PFSK-1 (cell line): Measurements from ENCODE around the gene TMEM129.

Source experiments
- FOXP2 ChIP-seq: optimal IDR thresholded peaks from 2 replicates; pipeline ENCODE3; 2011; ENCODE audit warnings: borderline replicate concordance, control low read depth, inconsistent platforms; ENCODE audit not compliant: insufficient read depth; ENCODE audit errors: extremely low read length, extremely low read depth
- POLR2AphosphoS5 ChIP-seq: IDR thresholded peaks from 2 replicates; pipeline ENCODE4 v1.6.1; 2012; ENCODE audit warnings: low read depth, mild to moderate bottlenecking, control low read depth, low read length, moderate library complexity
- SIN3A ChIP-seq: IDR thresholded peaks from 2 replicates; pipeline ENCODE4 v1.6.1; 2012; ENCODE audit warnings: mild to moderate bottlenecking, low read length, moderate library complexity, borderline replicate concordance; ENCODE audit not compliant: insufficient read depth
- TAF1 ChIP-seq: IDR thresholded peaks from 2 replicates; pipeline ENCODE4 v1.6.1; 2012; ENCODE audit warnings: low read length, control low read depth, borderline replicate concordance; ENCODE audit not compliant: insufficient read depth
- TF ChIP-seq, protein P1 (sequence below), 2 experiments: IDR thresholded peaks; 2 replicates each; pipeline versions ENCODE4 v1.6.1 to v1.8.0; 2011 to 2012; ENCODE audit warnings: low read depth in 2 of 2, low read length in 2 of 2, control low read depth in 1 of 2, inconsistent platforms in 1 of 2, mild to moderate bottlenecking in 1 of 2, moderate library complexity in 1 of 2; ENCODE audit not compliant: insufficient read depth in 1 of 2

Gene TMEM129

GRCh38 chr4:1675802-1676137, 45.4 kb downstream of the TMEM129 start:
- TF ChIP-seq, protein P1, sequence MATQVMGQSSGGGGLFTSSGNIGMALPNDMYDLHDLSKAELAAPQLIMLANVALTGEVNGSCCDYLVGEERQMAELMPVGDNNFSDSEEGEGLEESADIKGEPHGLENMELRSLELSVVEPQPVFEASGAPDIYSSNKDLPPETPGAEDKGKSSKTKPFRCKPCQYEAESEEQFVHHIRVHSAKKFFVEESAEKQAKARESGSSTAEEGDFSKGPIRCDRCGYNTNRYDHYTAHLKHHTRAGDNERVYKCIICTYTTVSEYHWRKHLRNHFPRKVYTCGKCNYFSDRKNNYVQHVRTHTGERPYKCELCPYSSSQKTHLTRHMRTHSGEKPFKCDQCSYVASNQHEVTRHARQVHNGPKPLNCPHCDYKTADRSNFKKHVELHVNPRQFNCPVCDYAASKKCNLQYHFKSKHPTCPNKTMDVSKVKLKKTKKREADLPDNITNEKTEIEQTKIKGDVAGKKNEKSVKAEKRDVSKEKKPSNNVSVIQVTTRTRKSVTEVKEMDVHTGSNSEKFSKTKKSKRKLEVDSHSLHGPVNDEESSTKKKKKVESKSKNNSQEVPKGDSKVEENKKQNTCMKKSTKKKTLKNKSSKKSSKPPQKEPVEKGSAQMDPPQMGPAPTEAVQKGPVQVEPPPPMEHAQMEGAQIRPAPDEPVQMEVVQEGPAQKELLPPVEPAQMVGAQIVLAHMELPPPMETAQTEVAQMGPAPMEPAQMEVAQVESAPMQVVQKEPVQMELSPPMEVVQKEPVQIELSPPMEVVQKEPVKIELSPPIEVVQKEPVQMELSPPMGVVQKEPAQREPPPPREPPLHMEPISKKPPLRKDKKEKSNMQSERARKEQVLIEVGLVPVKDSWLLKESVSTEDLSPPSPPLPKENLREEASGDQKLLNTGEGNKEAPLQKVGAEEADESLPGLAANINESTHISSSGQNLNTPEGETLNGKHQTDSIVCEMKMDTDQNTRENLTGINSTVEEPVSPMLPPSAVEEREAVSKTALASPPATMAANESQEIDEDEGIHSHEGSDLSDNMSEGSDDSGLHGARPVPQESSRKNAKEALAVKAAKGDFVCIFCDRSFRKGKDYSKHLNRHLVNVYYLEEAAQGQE (IDR thresholded peaks at IDR 0.05; ENCODE audit: insufficient read depth in 1 of 2, low read depth in 2 of 2, low read length in 2 of 2): no peak
- no peak for TF ChIP-seq POLR2AphosphoS5
- no peak for TF ChIP-seq SIN3A
- TF ChIP-seq FOXP2: no peak
- TF ChIP-seq TAF1: no peak

GRCh38 chr4:1675136-1675801, 45.9 kb downstream of the TMEM129 start:
- TF ChIP-seq, protein P1 (IDR thresholded peaks at IDR 0.05; ENCODE audit: insufficient read depth in 1 of 2, low read depth in 2 of 2, low read length in 2 of 2): no peak
- no peak for TF ChIP-seq TAF1
- no peak for TF ChIP-seq POLR2AphosphoS5
- no peak for TF ChIP-seq FOXP2
- no peak for TF ChIP-seq SIN3A

DNA sequence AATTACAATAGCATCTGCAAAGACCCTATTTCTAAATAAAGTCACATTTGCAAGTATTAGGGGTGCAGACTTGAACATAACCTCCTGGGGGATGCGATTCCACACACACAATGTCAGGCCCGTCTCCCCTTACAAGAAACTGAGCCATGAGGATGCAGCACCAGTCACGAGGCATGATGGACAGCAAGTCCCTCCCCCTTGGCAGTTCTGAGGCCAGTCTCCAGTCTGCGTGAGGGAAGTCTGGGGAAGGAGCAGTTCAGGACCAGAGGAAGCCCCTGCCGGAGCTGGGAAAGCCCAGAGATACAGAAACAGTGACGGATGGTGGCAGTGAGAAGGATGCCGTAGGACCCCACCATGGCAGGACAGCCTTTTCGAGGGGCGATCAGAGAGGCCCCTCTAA, 46.4 kb downstream of the TMEM129 start:
- TF ChIP-seq SIN3A: no peak
- TF ChIP-seq POLR2AphosphoS5: no peak
- no peak for TF ChIP-seq TAF1
- no peak for TF ChIP-seq FOXP2
- TF ChIP-seq, protein P1 (IDR thresholded peaks at IDR 0.05; ENCODE audit: insufficient read depth in 1 of 2, low read depth in 2 of 2, low read length in 2 of 2): no peak

DNA sequence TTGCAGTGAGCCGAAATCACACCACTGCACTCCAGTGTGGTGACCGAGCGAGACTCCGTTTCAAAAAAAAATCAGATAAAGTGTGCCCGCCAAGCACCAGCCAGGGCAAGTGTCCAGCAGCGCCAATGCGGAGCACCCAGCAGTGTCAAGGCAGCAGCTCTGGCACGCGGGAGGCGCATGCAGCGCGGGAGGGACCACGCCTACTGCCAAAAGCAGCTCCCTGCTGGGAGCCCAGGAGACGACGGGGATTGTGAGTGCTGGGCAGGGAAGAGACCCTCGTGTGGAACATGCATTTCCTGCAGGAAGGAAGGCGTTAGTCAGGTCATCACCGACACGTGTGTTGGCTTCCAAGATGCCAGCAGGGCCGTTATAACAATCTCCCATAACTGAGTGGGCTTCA, 47.5 kb downstream of the TMEM129 start:
- no peak for TF ChIP-seq SIN3A
- TF ChIP-seq, protein P1 (IDR thresholded peaks at IDR 0.05; ENCODE audit: insufficient read depth in 1 of 2, low read depth in 2 of 2, low read length in 2 of 2): no peak
- no peak for TF ChIP-seq FOXP2
- no peak for TF ChIP-seq TAF1
- TF ChIP-seq POLR2AphosphoS5: no peak

GRCh38 chr4:1670279-1670678, 50.8 kb downstream of the TMEM129 start:
- TF ChIP-seq SIN3A (no peak), TAF1 (no peak), FOXP2 (no peak), POLR2AphosphoS5 (no peak)
- TF ChIP-seq, protein P1 (IDR thresholded peaks at IDR 0.05; ENCODE audit: insufficient read depth in 1 of 2, low read depth in 2 of 2, low read length in 2 of 2): no peak
